ENCODE results near the gene HSD17B1.
"Not testable (repeated sequence)": the region's sequence is repeated elsewhere in the genome, so short reads cannot be mapped to it uniquely, and the experiment has no call there.

DNA sequence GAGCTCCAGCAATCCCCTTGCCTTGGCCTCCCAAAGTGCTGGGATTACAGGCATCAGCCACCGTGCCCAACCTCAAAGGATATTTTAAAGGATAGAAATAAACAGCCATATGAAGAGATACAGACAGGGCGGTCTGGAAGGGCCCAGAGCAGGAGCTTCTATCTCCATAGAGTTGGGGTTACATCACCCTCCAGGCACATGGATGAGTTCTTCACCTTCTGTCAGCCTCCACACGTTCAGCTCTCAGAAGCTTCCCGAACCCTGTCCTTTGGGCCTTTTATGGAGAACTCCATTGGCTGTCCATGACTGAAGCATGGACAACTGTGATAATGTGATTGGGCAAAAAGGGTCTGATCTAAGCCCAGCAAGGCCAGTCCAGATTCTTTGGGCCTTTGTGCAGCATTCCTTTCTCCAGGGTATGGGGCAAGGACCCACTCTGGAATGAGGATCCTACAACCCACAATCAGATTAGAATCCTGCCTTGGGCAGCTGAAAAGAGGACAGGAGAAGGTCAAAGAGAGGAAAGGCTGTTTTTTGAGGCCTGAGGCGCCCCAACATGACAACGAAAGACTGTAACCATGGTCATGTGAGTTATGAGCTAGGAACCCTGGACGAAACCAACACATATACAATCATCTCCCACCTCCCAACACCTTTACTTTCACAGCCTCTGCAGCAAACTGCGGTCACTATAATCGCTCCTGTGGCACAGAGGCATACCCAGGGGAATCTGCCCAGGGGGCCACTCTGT, 6.8 kb upstream of the HSD17B1 start:
- TF ChIP-seq, protein P1, sequence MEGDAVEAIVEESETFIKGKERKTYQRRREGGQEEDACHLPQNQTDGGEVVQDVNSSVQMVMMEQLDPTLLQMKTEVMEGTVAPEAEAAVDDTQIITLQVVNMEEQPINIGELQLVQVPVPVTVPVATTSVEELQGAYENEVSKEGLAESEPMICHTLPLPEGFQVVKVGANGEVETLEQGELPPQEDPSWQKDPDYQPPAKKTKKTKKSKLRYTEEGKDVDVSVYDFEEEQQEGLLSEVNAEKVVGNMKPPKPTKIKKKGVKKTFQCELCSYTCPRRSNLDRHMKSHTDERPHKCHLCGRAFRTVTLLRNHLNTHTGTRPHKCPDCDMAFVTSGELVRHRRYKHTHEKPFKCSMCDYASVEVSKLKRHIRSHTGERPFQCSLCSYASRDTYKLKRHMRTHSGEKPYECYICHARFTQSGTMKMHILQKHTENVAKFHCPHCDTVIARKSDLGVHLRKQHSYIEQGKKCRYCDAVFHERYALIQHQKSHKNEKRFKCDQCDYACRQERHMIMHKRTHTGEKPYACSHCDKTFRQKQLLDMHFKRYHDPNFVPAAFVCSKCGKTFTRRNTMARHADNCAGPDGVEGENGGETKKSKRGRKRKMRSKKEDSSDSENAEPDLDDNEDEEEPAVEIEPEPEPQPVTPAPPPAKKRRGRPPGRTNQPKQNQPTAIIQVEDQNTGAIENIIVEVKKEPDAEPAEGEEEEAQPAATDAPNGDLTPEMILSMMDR (IDR thresholded peaks at IDR 0.05), result not testable (repeated sequence)
- not testable (repeated sequence) for TF ChIP-seq POLR2A, EP300 (IDR thresholded peaks at IDR 0.05)

Data from sigmoid colon (tissue), 4 donors.